ENCODE measurements around the gene ANKRD11. TPM values are rescaled to one million over a fixed set of nuclear protein-coding genes. Genes with fewer than 3 reads are reported as not detected.
A peak's percentile ranks its signal among the peaks of the same experiment; 100 is the strongest.

Gene ANKRD11
- total and polyA plus RNA-seq, 9 donors, result 52.1 to 188 (median 109) TPM

GRCh38 chr16:89350701-89351380 is 139.5 kb downstream of the ANKRD11 start:
- peak in 1 of 5 donors; percentile 26 for DNase-seq
- 90 to 94% (median 90%) methylated on average over 18 of the region's 18 CpGs for WGBS, 3 donors
- H3K27me3 ChIP-seq, result no peaks in the 10 kb centered on the region

GRCh38 chr16:89349947-89350633 is 140.3 kb downstream of the ANKRD11 start:
- H3K27ac ChIP-seq, result no peak overlapping the region
- H3K4me1 ChIP-seq (ENCODE audit: insufficient read depth), result peaks cover 16% of the 10 kb centered on the region
- 91 to 93% (median 92%) methylated on average over 8 of the region's 8 CpGs for WGBS, 3 donors
- DNase-seq, result no peak
- no peaks in the 10 kb centered on the region for H3K36me3 ChIP-seq
- TF ChIP-seq CTCF (IDR thresholded peaks at IDR 0.05) (no peak), EP300 (IDR thresholded peaks at IDR 0.05) (no peak), POLR2A (IDR thresholded peaks at IDR 0.05) (no peak)
- intact Hi-C loops (cut with DNase I), result no loop called here
- no peak overlapping the region for H3K4me3 ChIP-seq
- no peaks in the 10 kb centered on the region for H3K27me3 ChIP-seq
- no peaks in the 10 kb centered on the region for H3K9me3 ChIP-seq

More at GRCh38 chr16:89350701-89351380, 139.5 kb downstream of the ANKRD11 start:
- H3K4me3 ChIP-seq, result no peak overlapping the region
- H3K36me3 ChIP-seq, result no peaks in the 10 kb centered on the region
- intact Hi-C loops (cut with DNase I), result no loop called here
- H3K9me3 ChIP-seq, result no peaks in the 10 kb centered on the region
- H3K27ac ChIP-seq, result no peak overlapping the region
- TF ChIP-seq EP300 (IDR thresholded peaks at IDR 0.05) (no peak), POLR2A (IDR thresholded peaks at IDR 0.05) (no peak), CTCF (IDR thresholded peaks at IDR 0.05) (no peak)
- peaks cover 11% of the 10 kb centered on the region for H3K4me1 ChIP-seq (ENCODE audit: insufficient read depth)

- DNase-seq, result no peak
- Histone ChIP-seq H3K27ac (no peak overlapping the region), H3K27me3 (no peaks in the 10 kb centered on the region), H3K4me1 (ENCODE audit: insufficient read depth) (peaks cover 31% of the 10 kb centered on the region), H3K4me3 (no peak overlapping the region), H3K9me3 (no peaks in the 10 kb centered on the region), H3K36me3 (no peaks in the 10 kb centered on the region)
- intact Hi-C loops (cut with DNase I), result no loop called here
- TF ChIP-seq CTCF (IDR thresholded peaks at IDR 0.05), result no peak
- no peak for TF ChIP-seq EP300 (IDR thresholded peaks at IDR 0.05)
- WGBS, 3 donors, result 97 to 98% (median 97%) methylated on average over 4 of the region's 4 CpGs
Measured at GRCh38 chr16:89347807-89348206, 142.6 kb downstream of the ANKRD11 start.

GRCh38 chr16:89346869-89347268 is 143.5 kb downstream of the ANKRD11 start:
- TF ChIP-seq CTCF (IDR thresholded peaks at IDR 0.05) (no peak), EP300 (IDR thresholded peaks at IDR 0.05) (no peak), POLR2A (IDR thresholded peaks at IDR 0.05) (no peak)
- no peaks in the 10 kb centered on the region for H3K27me3 ChIP-seq
- 30 to 70% (median 49%) methylated on average over 9 of the region's 9 CpGs for WGBS, 3 donors
- H3K9me3 ChIP-seq, result no peaks in the 10 kb centered on the region
- intact Hi-C loops (cut with DNase I), result no loop called here
- H3K4me3 ChIP-seq, result no peak overlapping the region
- H3K27ac ChIP-seq, result no peak overlapping the region
- no peaks in the 10 kb centered on the region for H3K36me3 ChIP-seq
- peaks cover 24% of the 10 kb centered on the region for H3K4me1 ChIP-seq (ENCODE audit: insufficient read depth)
- peak in 2 of 5 donors; percentile 36 to 61 for DNase-seq
